ENCODE data around the gene NMD3.
"Not testable (repeated sequence)": the region's sequence is repeated elsewhere in the genome, so short reads cannot be mapped to it uniquely, and the experiment has no call there.

The NMD3 gene

DNA sequence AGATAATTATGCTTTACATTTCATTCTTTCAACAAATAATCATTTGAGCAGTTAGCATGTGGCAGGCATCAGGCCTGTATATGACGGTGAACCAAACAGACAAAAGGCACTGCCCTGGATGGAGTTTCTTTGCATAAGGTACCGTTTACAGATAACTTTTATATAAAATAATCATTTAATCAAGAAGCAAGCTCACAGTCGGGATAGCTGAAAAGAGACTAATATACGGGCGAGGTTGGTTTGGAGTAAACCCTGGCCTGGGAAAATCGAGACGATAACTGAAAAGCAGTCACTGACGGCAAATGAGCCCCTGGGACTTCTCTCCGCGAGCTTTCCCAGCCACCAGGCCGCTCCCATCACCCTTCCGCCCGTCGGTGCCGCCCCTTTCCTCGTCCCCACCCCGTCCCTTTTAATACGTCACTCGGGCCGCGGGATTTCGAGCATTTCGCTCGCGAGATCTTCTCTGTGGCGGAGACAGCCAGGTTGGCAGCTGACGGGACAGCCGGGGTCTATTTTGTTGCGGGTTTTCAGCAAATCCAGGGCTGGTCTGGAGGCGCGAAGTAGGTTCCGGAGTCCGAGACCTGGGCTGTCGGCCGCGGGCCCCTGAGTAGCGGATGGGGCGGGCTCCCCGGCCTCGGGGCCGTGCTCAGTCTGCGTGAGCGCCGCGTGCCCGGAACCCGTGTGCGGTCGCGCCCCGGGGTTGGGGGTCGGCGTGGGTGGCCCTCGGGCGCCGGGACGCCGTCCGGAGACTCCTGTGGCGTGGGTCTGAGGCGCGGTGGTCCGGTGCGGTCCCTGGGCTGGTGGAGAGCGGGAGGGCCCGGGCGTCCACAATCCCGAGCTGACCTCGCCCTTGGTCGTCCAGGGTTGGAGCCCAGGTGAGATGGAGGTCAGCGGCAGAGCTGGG, at the start of gene NMD3:
NMD3 (plus strand) TSS at position 462 of the 904 bp plus-strand sequence. CDS start 703 bp downstream, outside the sequence.
- DNase-seq (ENCODE audit: low spot score) = peak; percentile 88

- DNase-seq (ENCODE audit: low spot score) = no peak
These were observed 49.2 kb upstream of the NMD3 start for GRCh38 chr3:161171639-161172552.

GRCh38 chr3:161175506-161175905, 45.6 kb upstream of the NMD3 start:
- no peak for DNase-seq (ENCODE audit: low spot score)

DNA sequence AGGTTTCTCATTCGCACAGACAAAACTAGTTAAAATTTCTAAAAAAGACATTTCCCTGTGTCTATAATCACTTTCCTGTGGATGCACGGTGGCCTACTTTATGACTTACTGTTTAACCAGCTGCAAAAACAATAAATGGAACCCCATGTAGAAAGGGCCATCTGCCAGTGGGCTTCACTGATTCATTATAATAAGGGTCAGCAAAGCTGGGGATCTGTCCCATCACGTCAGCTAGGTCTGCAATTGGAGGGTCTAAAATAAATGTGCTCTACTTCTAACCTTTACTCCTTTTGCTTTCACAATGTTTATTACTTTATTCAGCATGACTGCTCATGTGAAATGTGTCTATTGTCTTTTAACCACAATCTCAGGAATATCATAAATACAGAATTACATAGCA, 43.1 kb upstream of the NMD3 start:
- no peak for DNase-seq (ENCODE audit: low spot score)

DNA sequence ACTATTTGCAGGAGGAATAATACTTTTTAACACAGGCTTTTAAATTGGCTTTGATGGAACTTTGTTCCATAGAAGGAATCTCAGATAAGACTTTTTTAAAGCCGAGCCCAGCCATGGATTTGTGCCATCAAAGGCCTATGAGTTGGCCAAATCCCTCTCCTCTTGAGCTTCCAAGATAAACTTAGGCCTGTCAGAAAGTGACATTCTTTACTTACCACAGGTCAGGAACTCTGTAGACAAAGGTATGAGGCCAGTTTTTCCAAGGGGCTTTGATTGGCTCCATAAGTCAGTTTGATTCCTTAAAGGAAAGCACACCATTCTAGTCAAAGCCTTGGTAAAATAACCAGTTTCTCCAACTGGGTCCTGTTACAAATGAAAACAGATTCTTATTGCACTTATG, 39.7 kb upstream of the NMD3 start:
- DNase-seq (ENCODE audit: low spot score) = not testable (repeated sequence)

DNA sequence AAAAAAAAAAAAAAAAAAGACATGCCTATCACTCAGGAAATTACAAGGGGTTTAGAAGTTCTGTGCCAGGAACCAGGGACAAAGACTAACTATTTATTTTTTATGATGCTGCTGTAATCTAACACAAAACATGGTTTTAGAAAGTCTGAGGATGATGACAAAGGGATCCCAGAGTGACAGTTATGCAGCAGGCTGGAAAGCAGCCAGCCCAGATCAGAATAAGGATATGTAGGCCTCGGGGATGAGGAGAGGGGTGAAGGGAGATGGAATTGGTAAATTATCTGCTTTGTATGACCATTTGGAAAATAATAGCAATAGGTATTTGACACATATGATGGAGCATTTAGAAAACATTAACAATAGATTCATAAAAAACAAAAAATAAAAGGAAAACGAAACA, 34.1 kb upstream of the NMD3 start:
- no peak for DNase-seq (ENCODE audit: low spot score)

DNA sequence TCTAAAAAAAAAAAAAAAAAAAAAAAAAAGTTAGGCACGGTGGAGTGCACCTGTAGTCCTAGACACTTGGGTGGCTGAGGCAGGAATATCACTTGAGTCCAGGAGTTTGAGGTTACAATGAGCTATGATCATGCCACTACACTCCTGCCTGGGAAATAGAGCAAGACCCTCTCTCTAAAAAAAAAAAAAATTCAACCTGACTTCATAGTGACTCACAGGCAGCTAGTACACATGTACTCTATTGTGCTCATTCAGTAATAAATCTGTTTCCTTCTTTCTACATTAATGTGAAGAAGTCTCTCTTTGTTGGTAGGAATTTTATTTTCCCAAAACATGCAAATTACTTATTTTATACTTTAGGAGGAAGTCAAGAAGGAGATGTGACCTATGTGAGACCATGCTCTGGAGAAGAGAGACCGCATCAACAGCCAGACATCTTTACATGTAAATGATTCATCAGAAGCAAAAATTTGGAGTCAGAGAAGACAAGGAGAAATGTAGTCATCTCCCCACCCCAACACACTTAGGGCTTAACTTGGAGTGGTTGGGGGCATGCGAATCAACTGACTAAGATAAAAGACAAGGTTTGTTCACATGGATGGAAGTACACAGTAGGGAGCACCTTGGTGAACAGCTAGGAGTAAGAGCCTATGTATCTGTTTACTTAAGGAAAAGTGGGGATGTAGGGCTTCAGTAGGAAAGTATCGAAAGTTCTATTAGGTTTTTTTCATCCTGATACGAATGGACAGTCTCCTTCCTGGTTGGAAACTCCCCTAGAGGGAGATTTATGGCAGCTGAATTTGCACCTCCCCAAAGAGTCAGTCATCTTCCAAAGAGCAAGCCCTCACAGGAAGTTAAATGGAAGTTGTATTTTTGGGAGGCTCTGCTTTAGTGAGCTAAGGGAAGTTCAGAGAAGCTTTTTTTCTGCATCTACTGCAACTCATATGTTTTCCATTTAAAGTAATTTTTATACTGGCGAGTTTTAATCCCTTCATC, 23.0 kb upstream of the NMD3 start:
- DNase-seq (ENCODE audit: low spot score) = no peak

GRCh38 chr3:161199926-161200325, 21.2 kb upstream of the NMD3 start:
- DNase-seq (ENCODE audit: low spot score) = no peak

DNA sequence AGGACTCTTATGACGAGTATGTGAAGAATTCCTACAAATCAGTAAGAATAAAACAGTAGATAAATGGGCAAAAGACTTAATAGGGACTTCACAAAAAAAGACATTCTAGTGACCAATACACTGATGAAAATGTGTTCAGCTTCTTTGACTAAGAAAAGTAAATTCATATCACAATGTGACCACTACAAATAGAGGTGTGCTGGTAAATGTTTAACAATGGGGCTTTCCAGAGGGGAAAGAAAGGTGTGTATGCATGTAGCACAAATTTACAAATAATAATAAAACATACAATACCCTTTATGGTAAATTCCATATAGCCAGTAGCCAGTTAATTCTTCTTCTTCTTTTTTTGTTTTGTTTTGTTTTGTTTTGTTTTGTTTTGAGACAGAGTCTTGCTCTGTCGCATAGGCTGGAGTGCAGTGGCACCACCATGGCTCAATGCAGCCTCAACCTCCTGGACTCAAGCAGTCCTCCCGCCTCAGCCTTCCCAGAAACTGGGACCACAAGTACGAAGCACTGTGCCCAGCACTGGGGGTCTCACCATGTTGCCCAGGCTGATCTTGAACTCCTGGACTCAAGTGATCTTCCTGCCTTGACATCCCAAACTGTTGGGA, 17.5 kb upstream of the NMD3 start:
- no peak for DNase-seq (ENCODE audit: low spot score)

GRCh38 chr3:161208931-161209330, 12.2 kb upstream of the NMD3 start:
- DNase-seq (ENCODE audit: low spot score) = no peak

- DNase-seq (ENCODE audit: low spot score) = no peak
These were observed 8.8 kb upstream of the NMD3 start for GRCh38 chr3:161212171-161212771.

- no peak for DNase-seq (ENCODE audit: low spot score)
These were observed 8.2 kb upstream of the NMD3 start for GRCh38 chr3:161212906-161213305.

- DNase-seq (ENCODE audit: low spot score) = no peak
These were observed 7.5 kb upstream of the NMD3 start for GRCh38 chr3:161213644-161214043.

DNA sequence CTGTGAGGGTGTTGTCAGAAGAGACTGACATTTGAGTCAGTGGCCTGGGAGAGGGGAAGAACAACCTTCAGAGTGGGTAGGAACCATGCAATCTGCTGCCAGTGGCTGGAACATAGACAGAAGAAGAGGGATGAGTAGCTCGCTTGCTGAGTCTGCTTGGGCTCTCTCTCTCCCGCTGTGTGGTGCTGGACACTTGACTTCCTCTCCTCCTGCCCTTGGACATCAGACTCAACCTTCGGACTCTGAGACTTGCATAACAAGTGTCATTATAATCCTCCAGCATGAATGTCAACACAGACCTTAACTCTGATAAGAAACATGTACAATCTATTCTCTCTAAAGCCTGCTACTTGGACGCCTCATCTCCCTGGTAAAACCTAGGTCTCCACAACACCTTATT, 5.9 kb upstream of the NMD3 start:
- DNase-seq (ENCODE audit: low spot score) = no peak

GRCh38 chr3:161217496-161217895, 3.6 kb upstream of the NMD3 start:
- DNase-seq (ENCODE audit: low spot score) = no peak

DNA sequence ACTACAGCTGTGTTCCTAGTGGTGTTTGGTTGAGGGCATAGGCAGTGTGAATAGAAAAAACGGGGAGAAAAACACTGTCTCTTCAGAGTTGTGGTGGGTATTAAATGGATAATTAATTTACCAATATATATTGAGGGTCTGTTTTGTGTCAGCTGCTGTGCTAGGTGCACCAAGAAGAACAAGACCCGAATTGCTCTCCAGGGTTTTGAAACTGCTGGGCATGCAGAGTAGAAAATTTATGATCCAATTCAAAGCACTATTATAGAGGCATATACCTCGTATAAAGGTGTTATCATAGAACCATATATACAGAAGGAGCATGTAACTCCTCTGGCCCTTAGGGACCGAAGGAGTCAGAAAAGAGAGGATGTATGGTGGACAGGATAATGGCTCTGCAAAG, 1.6 kb upstream of the NMD3 start:
- no peak for DNase-seq (ENCODE audit: low spot score)

GRCh38 chr3:161221806-161222600, 892 bp downstream of the NMD3 start:
- DNase-seq (ENCODE audit: low spot score) = peak; percentile 16

DNA sequence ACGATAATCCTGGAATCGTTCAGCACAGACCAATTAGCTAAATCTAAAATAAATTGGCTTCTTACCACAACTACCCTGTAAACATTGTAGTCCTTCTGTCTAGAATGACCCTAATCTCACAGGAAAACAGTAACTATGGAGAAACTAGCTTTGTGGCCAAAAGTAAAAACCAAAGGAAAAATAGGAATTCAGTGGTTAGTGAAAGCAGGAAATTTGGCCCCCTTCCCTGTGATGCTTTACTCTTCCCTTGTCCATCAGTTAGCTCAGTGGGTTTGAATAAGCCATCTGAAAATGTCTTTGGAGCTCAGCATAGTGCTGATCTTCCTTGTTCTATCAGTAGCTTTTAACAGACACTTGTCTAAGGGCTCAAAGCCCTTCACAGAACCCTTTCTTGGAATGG, 1.6 kb downstream of the NMD3 start:
- peak; percentile 15 for DNase-seq (ENCODE audit: low spot score)

DNA sequence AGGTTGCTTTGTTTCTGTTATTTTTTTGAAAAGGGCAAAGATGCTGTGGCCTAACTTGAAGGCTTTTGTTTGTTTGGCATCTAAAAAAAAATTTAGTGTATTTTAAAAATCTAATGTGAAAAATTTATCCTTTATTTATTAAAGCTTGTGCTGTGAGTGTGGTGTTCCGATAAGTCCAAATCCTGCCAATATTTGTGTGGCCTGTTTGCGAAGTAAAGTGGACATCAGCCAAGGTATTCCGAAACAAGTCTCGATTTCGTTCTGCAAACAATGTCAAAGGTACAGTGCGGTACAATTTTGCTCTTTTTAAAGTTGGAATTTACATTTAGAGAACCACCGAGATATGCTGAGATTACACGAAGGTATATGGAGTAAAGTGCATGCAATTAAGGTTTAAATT, 3.7 kb downstream of the NMD3 start:
- no peak for DNase-seq (ENCODE audit: low spot score)

- no peak for DNase-seq (ENCODE audit: low spot score)
These were observed 9.6 kb downstream of the NMD3 start for GRCh38 chr3:161230621-161231171.
